Measurements from ENCODE around the gene PLCH1. TPM values are rescaled to one million over a fixed set of nuclear protein-coding genes. Genes with fewer than 3 reads are reported as not detected.

The PLCH1 gene
- total RNA-seq, 6 experiments from 2014 or later, result 0.07 to 0.25 (median 0.17) TPM

DNA sequence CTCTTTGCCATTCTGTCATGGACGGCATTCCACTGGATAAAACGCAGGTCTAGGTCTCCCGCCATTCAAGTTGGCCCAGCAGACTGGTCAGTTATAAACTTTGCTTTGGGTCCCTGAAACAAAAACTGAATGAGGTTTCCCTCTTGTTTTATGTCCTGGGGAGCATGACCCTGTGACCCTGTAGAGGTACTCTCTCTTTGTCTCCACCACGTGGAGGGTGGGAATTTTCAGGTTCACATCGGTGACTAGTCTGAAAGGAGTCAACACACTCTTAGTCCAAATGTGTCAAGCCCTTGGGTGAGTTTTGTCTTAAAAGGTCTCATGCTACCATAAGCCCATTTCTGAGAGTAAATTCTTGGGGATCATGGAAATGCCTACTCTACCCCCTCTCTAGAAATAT, 139.9 kb downstream of the PLCH1 start:
- H3K4me3 ChIP-seq, result no peak overlapping the region
- peak overlapping the region in 2 of 3 donors; percentile 42 to 52 for H3K27ac ChIP-seq
- H3K27me3 ChIP-seq, result no peaks in the 10 kb centered on the region
- H3K36me3 ChIP-seq, result no peaks in the 10 kb centered on the region
- intact Hi-C loops (cut with DNase I), result no loop called here
- 69% methylated on average over 5 of the region's 5 CpGs for WGBS (ENCODE audit: insufficient coverage, low coverage, low lambda C conversion rate, missing lambda C conversion rate)
- ATAC-seq (no peak), DNase-seq (no peak)
- TF ChIP-seq, protein P1, sequence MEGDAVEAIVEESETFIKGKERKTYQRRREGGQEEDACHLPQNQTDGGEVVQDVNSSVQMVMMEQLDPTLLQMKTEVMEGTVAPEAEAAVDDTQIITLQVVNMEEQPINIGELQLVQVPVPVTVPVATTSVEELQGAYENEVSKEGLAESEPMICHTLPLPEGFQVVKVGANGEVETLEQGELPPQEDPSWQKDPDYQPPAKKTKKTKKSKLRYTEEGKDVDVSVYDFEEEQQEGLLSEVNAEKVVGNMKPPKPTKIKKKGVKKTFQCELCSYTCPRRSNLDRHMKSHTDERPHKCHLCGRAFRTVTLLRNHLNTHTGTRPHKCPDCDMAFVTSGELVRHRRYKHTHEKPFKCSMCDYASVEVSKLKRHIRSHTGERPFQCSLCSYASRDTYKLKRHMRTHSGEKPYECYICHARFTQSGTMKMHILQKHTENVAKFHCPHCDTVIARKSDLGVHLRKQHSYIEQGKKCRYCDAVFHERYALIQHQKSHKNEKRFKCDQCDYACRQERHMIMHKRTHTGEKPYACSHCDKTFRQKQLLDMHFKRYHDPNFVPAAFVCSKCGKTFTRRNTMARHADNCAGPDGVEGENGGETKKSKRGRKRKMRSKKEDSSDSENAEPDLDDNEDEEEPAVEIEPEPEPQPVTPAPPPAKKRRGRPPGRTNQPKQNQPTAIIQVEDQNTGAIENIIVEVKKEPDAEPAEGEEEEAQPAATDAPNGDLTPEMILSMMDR (IDR thresholded peaks at IDR 0.05), result no peak
- no peak for TF ChIP-seq POLR2A (IDR thresholded peaks at IDR 0.05)
- peaks cover 0 to 11% (median 3%) of the 10 kb centered on the region in 4 donors for H3K4me1 ChIP-seq
- no peaks in the 10 kb centered on the region for H3K9me3 ChIP-seq

DNA sequence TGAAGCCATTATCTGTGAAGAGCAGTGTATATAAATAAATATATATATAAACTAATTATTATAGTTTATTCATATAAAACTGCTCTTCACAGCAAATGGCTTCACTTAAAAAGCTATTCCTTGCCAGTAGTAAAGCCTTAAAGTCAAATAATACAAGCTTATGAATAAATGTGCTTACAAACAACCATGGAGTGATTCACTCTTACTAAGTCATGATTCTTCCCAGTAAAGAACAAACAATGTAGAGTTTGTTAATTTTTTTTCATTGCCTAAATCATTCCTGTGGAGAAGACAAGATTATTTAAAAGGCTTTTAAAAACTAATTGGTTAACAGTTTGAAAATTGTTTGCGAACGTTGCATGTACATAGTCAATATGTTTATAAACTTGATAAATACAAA, 140.7 kb downstream of the PLCH1 start:
- intact Hi-C loops (cut with DNase I), result no loop called here

DNA sequence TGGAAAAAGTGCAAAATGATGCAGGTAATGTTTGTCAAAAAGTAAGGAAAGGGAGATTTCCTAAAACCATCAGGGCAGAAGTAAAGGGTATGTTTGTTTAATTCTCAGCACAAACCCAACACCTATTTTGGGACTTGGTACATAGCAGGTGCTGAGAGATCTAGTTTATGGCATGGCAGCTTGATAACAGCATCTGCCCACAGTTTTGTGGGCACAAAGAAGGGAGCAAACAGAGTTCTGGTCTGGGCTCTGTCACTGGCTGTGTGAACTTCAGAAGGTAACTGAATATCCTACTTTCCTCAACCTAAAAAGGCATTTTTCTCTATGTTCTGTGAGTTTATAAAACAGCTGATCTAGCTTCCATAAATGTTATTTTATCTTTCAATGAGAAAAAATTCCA, 141.6 kb downstream of the PLCH1 start:
- no peak for ATAC-seq
- Histone ChIP-seq H3K36me3 (no peaks in the 10 kb centered on the region), H3K27ac (no peak overlapping the region), H3K4me3 (no peak overlapping the region), H3K4me1 (peaks cover 0 to 11% (median 3%) of the 10 kb centered on the region in 4 donors), H3K9me3 (no peaks in the 10 kb centered on the region), H3K27me3 (no peaks in the 10 kb centered on the region)
- intact Hi-C loops (cut with DNase I), result no loop called here
- DNase-seq, result no peak
- TF ChIP-seq POLR2A (IDR thresholded peaks at IDR 0.05), result no peak
- TF ChIP-seq, protein P1 (IDR thresholded peaks at IDR 0.05), result no peak

More for the DNA sequence above, 140.7 kb downstream of the PLCH1 start:
- ATAC-seq (no peak), DNase-seq (no peak)
- H3K27me3 ChIP-seq, result no peaks in the 10 kb centered on the region
- no peaks in the 10 kb centered on the region for H3K36me3 ChIP-seq
- no peak overlapping the region for H3K4me3 ChIP-seq
- peaks cover 0 to 11% (median 3%) of the 10 kb centered on the region in 4 donors for H3K4me1 ChIP-seq
- no peaks in the 10 kb centered on the region for H3K9me3 ChIP-seq
- TF ChIP-seq POLR2A (IDR thresholded peaks at IDR 0.05), result no peak
- TF ChIP-seq, protein P1 (IDR thresholded peaks at IDR 0.05), result no peak
- H3K27ac ChIP-seq, result no peak overlapping the region
- 77% methylated on average over 2 of the region's 2 CpGs for WGBS (ENCODE audit: insufficient coverage, low coverage, low lambda C conversion rate, missing lambda C conversion rate)

DNA sequence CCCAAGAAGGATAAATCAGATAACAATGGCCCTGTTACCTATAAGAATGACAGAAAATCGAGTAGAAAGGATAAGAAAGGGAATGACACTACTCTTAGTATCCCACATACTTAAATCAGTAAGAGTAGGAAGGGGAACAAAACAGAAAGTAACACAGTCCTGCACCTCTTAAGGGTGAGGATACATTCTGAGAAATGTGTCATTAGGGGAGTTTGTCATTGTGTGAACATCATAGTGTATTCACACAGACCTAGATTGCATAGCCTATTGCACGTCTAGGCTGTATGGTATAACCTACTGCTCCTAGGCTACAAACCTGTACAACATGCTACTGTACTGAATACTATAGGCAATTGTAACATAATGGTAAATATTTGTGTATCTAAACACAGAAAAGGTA, 142.6 kb downstream of the PLCH1 start:
- Histone ChIP-seq H3K4me3 (no peak overlapping the region), H3K27ac (no peak overlapping the region), H3K9me3 (no peaks in the 10 kb centered on the region), H3K27me3 (no peaks in the 10 kb centered on the region), H3K4me1 (peaks cover 0 to 11% (median 3%) of the 10 kb centered on the region in 4 donors), H3K36me3 (no peaks in the 10 kb centered on the region)
- intact Hi-C loops (cut with DNase I), result no loop called here
- no peak for ATAC-seq
- TF ChIP-seq POLR2A (IDR thresholded peaks at IDR 0.05), result no peak
- TF ChIP-seq, protein P1 (IDR thresholded peaks at IDR 0.05), result no peak
- no peak for DNase-seq
- WGBS (ENCODE audit: insufficient coverage, low coverage, low lambda C conversion rate, missing lambda C conversion rate), result 51% methylated on average over 2 of the region's 2 CpGs

DNA sequence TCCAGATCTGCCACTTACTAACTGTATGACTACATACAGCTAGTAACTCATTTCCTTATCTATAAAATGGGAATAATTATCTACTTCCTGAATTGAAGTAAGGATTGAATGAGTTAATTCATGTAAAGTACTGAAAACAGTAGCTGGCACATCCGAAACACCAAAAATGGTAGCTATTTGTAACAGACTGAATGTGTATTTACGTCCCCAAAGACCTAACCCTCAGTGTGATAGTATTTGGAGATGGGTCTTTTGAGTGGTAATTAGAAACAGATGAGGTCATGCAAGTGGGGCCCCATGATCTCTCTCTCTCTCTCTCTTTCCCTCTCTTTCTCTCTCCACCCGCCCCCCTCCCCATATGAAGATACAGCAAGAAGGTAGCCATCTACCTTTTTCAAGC, 146.2 kb downstream of the PLCH1 start:
- Histone ChIP-seq H3K4me3 (no peak overlapping the region), H3K36me3 (no peaks in the 10 kb centered on the region), H3K27me3 (no peaks in the 10 kb centered on the region), H3K9me3 (no peaks in the 10 kb centered on the region), H3K4me1 (no peaks in the 10 kb centered on the region), H3K27ac (no peak overlapping the region)
- TF ChIP-seq, protein P1 (IDR thresholded peaks at IDR 0.05), result no peak
- TF ChIP-seq POLR2A (IDR thresholded peaks at IDR 0.05), result no peak
- DNase-seq (no peak), ATAC-seq (no peak)
- intact Hi-C loops (cut with DNase I), result no loop called here
- 87% methylated on average over 3 of the region's 3 CpGs for WGBS (ENCODE audit: insufficient coverage, low coverage, low lambda C conversion rate, missing lambda C conversion rate)

Data from right lobe of liver (tissue), 6 donors.